HFF-Myc (cell line): Measurements from ENCODE around the gene WDR89.
"Not testable (repeated sequence)": the region's sequence is repeated elsewhere in the genome, so short reads cannot be mapped to it uniquely, and the experiment has no call there.

ENCODE experiments used
- DNase-seq: peaks from one replicate; pipeline ENCODE4 v3.0.0-alpha.2; 2011; ENCODE audit warnings: low read depth; ENCODE audit errors: extremely low read depth
- H3K4me3 ChIP-seq: replicated peaks from 2 replicates; pipeline ENCODE4 v1.5.1; 2011; ENCODE audit warnings: low read depth, mild to moderate bottlenecking, control low read depth, low read length
- TF ChIP-seq, protein P1 (sequence below): IDR thresholded peaks from 2 replicates; pipeline ENCODE4 v1.5.1; 2012; ENCODE audit warnings: mild to moderate bottlenecking, low read depth, low read length, control low read depth; ENCODE audit errors: missing control alignments

The WDR89 gene

DNA sequence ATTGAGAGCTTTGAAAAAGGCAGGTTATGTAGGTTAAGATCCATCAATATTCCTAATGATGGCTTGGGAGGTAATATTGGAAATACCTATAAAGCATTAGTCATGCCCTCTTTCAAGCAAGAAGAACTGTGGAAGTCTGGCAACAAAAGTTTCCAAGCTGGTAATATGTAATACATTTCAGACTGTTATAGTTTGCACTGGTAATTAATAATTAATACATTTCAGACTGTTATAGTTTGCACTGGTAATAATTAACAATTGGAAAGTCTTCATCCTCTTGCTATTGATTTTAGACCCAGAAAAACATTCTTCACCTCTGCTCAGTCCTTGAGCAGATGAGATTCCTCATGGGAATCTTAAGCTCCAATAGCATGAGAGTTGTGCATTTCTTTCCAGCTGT, 29.0 kb upstream of the WDR89 start:
- H3K4me3 ChIP-seq, result no peak overlapping the region
- TF ChIP-seq, protein P1, sequence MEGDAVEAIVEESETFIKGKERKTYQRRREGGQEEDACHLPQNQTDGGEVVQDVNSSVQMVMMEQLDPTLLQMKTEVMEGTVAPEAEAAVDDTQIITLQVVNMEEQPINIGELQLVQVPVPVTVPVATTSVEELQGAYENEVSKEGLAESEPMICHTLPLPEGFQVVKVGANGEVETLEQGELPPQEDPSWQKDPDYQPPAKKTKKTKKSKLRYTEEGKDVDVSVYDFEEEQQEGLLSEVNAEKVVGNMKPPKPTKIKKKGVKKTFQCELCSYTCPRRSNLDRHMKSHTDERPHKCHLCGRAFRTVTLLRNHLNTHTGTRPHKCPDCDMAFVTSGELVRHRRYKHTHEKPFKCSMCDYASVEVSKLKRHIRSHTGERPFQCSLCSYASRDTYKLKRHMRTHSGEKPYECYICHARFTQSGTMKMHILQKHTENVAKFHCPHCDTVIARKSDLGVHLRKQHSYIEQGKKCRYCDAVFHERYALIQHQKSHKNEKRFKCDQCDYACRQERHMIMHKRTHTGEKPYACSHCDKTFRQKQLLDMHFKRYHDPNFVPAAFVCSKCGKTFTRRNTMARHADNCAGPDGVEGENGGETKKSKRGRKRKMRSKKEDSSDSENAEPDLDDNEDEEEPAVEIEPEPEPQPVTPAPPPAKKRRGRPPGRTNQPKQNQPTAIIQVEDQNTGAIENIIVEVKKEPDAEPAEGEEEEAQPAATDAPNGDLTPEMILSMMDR, result no peak
- DNase-seq, result no peak

DNA sequence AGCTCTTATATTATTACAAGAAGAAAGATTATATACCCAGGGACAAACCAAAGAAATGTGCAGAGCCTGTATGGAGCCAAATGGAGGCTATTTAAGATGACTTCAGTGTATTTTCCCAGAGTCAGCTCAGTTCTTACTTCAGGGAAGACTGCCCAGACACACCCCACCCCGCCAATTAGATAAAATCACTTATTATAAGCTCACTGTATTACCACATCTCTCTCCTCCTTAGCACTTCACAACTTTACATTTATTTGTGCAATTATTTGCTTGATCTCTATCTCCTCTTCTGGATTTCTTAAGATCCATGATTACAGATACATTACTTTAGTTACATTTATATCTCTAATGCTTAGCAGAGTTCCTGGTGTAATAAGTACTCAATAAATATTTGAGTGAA, 24.7 kb upstream of the WDR89 start:
- TF ChIP-seq, protein P1, result no peak
- DNase-seq, result no peak
- no peak overlapping the region for H3K4me3 ChIP-seq

DNA sequence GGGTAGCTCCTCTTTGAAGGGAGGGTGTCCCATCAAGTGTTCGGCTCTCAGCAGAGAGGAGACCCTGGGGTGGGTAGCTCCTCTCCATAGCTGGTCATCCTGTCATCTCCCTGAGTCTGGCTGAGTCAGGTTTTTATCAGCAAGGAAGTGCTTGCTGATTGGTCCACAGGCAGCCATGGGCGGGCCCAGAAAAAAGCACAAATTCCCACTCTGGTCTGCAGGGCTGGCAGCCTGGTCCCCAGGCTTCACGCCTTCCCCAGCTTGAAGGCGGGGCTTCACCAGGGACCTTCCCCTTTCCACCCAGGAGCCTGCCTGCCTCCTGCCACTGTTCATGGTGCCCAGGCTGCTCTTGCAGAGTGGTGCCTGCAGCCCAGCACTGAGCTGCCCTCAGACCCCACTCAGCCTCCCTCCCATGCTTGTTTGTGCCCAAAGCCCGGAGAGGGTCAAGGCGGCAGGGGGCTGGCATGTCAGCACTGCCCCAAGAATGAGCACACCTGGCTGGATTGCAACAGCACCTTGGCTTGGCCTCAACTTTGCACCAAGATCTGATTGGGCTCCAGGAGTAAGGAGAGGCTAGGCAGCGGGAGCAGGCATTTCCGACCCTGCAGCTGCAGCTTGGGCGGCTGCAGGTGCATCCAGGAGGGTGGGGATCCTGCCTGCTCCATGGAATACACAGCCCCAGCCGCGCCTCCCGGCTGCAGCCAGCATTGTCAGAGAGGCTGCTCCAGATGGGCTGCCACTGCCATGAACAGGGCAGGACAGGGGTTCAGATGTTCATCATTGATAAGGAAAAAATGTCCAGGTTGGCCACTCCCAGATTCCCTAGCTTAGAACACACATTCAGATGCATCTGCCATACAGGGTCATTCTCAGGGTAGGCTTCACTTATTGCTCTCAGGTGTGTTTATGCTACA, 22.0 kb upstream of the WDR89 start:
- H3K4me3 ChIP-seq, result no peak overlapping the region
- TF ChIP-seq, protein P1, result no peak
- DNase-seq, result no peak

DNA sequence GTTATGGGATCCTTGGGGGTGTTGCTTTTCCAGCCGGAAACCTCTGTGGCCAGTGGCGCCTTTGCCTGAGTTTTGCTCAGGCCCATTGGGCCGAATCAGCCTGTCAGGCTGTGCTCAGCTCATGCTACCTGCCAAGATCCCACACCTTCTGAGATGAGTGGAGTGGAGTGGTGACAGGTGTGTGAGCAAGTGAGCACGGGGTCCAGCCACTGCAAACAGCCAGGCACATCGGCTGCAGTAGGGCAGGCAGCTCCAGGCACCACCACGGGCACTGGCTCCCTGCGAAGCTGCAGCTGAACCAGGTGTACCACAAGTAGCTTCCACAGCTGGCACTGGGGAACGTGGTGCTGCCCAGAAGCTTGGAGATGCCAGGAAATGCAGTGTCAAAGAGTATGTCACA, 21.1 kb upstream of the WDR89 start:
- no peak for DNase-seq
- TF ChIP-seq, protein P1, result no peak
- H3K4me3 ChIP-seq, result no peak overlapping the region

DNA sequence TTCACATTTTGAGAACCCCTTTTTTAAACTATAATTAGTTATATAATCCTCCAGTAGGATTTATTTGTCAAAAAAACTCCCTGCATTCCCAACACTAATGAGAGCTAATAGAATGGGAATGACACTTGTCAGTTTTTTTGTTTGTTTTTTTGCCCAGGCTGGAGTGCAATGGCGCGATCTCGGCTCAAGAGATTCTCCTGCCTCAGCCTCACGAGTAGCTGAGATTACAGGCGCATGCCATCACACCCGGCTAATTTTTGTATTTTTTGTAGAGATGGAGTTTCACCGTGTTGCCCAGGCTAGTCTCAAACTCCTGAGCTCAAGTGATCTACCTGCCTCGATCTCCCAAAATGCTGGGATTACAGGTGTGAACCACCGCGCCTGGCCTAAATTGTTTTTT, 20.2 kb upstream of the WDR89 start:
- not testable (repeated sequence) for H3K4me3 ChIP-seq, DNase-seq

DNA sequence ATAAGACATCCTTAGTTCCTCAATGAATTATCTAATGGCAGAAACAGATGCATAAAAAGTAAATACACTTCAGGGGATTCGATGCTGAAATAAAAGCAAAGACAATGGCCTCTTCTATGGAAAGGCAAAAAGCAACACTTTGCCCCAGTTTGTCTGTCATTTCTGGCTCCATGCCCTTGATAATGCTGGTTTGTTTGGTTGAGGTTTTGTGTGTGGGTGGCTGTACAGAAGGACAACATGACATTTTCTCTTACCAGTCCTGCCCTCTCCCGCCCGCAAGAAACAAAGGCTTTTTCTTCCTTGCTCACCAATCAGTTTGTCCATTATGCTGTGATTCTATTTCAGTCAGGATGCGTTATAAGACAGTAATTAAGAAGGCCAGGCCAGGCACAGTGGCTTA, 18.1 kb upstream of the WDR89 start:
- TF ChIP-seq, protein P1, result no peak
- no peak overlapping the region for H3K4me3 ChIP-seq
- DNase-seq, result no peak

DNA sequence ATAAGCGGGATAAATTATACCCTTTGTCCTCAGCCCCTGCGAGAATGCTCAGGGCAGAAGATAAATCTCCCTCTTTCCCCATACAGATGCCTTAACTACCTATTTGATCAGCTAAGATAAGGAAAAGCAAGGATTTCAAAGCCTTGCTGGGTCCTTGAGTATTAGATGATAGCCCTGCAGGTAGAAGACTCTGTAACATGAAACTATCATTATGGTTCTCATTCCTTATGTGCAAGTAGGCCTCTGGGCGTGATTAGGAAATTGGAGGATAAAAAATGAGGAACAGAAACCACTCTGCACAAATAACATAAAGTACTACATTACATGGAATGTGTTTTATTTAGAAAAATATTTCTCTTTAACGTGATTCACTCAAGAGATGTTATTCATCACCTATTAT, 14.5 kb upstream of the WDR89 start:
- no peak overlapping the region for H3K4me3 ChIP-seq
- DNase-seq, result no peak
- TF ChIP-seq, protein P1, result no peak
